PFSK-1 (cell line): ENCODE results near the gene KIAA0319L.

Experiments used
- FOXP2 ChIP-seq: optimal IDR thresholded peaks from 2 replicates; pipeline ENCODE3; 2011; ENCODE audit warnings: borderline replicate concordance, control low read depth, inconsistent platforms; ENCODE audit not compliant: insufficient read depth; ENCODE audit errors: extremely low read length, extremely low read depth
- POLR2AphosphoS5 ChIP-seq: IDR thresholded peaks from 2 replicates; pipeline ENCODE4 v1.6.1; 2012; ENCODE audit warnings: low read depth, mild to moderate bottlenecking, control low read depth, low read length, moderate library complexity
- REST ChIP-seq, 2 experiments: IDR thresholded peaks; 2 replicates each; pipeline versions ENCODE4 v1.6.1 to v1.8.0; 2011 to 2012; ENCODE audit warnings: low read depth in 2 of 2, low read length in 2 of 2, control low read depth in 1 of 2, inconsistent platforms in 1 of 2, mild to moderate bottlenecking in 1 of 2, moderate library complexity in 1 of 2; ENCODE audit not compliant: insufficient read depth in 1 of 2
- SIN3A ChIP-seq: IDR thresholded peaks from 2 replicates; pipeline ENCODE4 v1.6.1; 2012; ENCODE audit warnings: mild to moderate bottlenecking, low read length, moderate library complexity, borderline replicate concordance; ENCODE audit not compliant: insufficient read depth
- TAF1 ChIP-seq: IDR thresholded peaks from 2 replicates; pipeline ENCODE4 v1.6.1; 2012; ENCODE audit warnings: low read length, control low read depth, borderline replicate concordance; ENCODE audit not compliant: insufficient read depth

KIAA0319L gene

DNA sequence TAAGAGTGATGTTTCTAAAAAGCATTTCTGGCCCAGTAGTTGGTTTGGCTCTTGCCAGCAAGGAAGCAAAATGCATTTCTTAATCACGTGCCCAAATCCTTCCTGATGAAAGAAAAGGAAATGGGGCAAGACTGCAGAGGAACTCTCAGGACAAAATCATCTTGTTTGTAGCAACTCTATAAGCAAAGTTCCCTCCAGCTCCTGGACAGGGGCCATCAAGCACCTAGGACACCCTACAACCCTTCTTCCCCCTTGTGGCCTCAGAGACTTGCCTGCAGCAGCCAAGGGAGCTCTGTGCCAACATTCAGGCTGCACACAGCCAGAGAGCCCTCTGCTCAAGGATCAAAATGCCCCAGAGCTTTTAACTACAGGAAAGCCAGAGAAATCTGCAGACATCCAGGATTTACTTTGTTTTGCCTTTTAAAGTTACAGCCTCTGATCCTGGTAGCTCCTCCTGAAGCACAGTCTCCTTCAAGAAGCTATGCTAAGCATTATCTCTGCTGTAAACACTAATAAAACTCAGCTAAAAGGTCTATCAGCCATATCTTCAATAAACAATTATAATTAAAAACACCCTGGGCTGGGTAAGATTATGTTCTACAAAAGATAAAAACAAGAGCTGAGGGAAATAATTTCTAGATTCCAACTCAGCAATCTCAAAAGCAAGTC lies 105.0 kb downstream of the KIAA0319L start:
- TF ChIP-seq REST (IDR thresholded peaks at IDR 0.05; ENCODE audit: insufficient read depth in 1 of 2, low read depth in 2 of 2, low read length in 2 of 2) (no peak), SIN3A (no peak), POLR2AphosphoS5 (no peak), TAF1 (no peak), FOXP2 (no peak)

- no peak for TF ChIP-seq REST (IDR thresholded peaks at IDR 0.05; ENCODE audit: insufficient read depth in 1 of 2, low read depth in 2 of 2, low read length in 2 of 2)
- TF ChIP-seq SIN3A, result no peak
- TF ChIP-seq FOXP2, result no peak
- TF ChIP-seq TAF1, result no peak
- no peak for TF ChIP-seq POLR2AphosphoS5
Measured at GRCh38 chr1:35451125-35451528, 106.1 kb downstream of the KIAA0319L start.

DNA sequence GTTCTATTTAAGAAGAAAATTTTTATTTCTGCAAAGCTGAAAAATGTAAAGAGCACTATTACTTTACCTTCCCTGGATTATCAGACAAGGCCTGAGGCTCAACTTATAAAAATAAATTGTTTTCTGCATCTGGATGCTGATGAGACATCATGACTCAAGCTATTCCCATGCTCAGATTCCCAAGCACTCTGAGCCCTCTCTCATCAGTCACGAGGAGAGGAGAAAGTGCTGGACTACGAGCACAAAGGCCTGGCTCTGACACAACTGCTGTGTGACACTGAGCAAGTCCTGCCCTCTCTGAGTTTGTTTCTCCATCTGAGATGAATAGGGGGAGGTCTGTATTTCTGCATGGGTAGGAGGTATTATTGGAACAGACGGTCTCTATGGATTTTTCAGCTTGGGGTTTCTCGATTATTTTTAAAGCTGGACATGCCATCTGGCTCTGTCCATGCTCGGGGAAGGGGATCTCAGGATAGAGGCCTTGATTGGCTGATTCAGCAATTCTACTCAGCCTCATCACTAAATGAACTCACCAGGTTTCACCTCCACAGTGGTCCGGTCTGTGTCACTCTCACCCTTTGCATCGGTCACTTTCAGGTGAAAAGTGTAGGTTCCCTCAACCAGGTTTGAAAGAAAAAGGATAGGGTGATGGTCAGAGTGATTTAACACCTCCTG lies 107.7 kb downstream of the KIAA0319L start:
- no peak for TF ChIP-seq FOXP2
- TF ChIP-seq POLR2AphosphoS5, result no peak
- TF ChIP-seq TAF1, result no peak
- no peak for TF ChIP-seq REST (IDR thresholded peaks at IDR 0.05; ENCODE audit: insufficient read depth in 1 of 2, low read depth in 2 of 2, low read length in 2 of 2)

GRCh38 chr1:35448344-35448801 lies 108.8 kb downstream of the KIAA0319L start:
- no peak for TF ChIP-seq FOXP2
- no peak for TF ChIP-seq SIN3A
- TF ChIP-seq POLR2AphosphoS5, result no peak
- no peak for TF ChIP-seq TAF1
- TF ChIP-seq REST (IDR thresholded peaks at IDR 0.05; ENCODE audit: insufficient read depth in 1 of 2, low read depth in 2 of 2, low read length in 2 of 2), result no peak

DNA sequence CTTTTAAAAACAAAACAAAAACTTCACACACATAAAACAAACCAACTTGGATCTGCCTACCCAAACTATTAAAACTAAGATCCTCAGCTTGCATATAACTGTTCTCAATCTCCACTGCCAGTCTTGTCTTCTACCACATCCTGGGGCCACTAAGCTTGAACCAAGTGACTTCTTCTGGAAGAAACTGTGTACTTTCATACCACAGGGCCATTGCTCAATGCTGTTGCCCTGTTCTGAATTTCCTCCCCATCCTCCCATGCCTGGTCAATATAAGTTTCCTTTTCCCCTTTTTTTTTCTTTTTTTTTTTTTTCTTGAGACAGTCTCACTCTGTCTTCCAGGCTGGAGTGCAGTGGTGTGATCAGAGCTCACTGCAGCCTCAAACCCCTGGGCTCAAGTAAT lies 109.9 kb downstream of the KIAA0319L start:
- TF ChIP-seq REST (IDR thresholded peaks at IDR 0.05; ENCODE audit: insufficient read depth in 1 of 2, low read depth in 2 of 2, low read length in 2 of 2) (no peak), POLR2AphosphoS5 (no peak), FOXP2 (no peak), TAF1 (no peak), SIN3A (no peak)
